HG03521 (cell line): ENCODE measurements around the gene SIRT7.

ENCODE experiments used
- ATAC-seq: cut with Tn5 transposase; IDR thresholded peaks from one replicate; pipeline ENCODE4 v1.9.1; 2021; ENCODE audit warnings: mild to moderate bottlenecking, moderate library complexity; ENCODE audit not compliant: unreplicated experiment

The SIRT7 gene

DNA sequence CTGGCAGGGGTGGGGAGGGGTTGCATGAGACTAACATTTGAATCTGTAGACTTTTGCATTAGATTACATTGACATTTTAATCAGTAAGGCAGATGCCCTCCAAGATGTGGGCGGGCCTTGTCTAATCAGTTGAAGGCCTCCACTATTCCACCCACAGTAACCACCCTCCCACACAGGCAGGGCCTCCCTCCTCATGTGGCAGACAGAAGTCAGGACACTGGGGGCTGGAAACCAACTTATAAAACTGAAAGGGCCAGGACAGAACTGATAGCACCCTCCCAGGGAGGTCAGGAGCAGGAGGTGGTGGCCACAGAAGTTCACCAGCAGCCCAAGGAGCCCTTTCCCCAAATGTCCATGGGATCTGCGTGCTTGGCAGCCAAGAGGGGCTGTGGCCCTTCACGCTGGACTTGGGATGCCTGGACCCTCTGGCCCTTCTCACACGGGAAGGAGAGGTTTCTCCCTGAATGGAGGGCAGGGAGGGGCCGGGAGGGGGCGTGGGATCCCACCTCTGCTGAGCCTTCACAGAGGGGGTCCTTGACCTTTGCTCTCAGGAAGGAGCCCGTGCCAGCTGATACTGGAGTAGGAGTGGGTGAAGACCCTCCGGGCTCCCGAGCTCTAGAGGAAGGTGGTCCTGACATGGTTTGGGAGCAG is 14.5 kb upstream of the SIRT7 start:
- no peak for ATAC-seq

DNA sequence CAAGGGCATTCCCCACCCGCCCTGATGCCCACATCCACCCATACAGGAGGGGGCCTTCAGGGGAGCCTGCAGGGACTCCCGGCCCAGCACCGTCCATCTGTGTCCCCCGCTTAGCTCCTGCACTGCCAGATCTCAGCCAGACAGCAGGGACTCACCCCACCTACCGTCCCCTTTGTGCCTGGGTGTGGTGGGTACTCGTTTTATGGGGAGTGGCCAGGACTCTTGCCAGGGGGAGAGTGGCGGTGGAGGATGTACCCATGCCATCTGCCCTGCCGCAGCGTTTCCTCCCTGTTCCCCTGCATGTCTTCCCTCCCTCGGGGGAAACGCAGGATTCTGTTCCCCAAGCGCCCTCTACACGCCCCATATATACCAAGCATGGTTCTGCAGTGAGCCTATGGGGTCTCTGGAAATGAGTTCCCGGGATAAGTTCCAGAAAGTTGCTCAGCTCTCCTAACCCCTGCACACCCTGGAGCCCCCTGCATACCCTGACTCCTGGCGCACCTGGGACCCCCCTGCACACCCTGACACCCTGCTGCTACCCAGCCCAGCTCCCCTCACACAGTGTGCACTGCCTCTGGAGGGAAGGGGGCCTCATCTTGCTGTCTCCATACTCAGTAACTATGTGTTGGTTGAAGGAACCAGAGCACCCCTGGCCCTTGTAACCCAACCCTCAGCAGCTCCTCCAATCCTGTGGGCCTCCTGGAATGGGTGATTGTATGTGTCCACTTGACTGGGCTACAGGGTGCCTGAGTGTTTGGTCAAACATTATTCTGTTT is 13.8 kb upstream of the SIRT7 start:
- no peak for ATAC-seq

DNA sequence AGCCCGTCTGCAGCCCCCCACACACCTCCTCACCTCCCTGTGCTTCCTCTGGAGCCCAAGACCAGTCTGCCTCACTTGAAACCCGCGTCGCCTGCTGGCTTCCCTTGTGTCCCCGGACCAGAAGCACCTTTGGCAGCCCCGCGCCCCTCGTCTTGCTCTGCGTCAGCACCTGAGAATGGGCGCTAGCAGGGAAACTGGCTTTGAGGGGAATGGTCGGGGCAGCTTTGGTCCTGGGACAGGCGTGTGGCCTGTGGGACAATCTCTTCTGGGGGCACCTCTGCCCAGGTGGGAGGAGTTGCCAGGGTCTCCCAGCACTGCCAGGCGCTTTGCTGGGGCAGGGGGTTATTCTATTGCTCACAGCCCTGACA is 13.2 kb upstream of the SIRT7 start:
- ATAC-seq = no peak

- no peak for ATAC-seq
These were observed 12.5 kb upstream of the SIRT7 start for GRCh38 chr17:81930142-81931125.

GRCh38 chr17:81929253-81930141 is 11.5 kb upstream of the SIRT7 start:
- no peak for ATAC-seq

- ATAC-seq = no peak
These were observed 10.7 kb upstream of the SIRT7 start for GRCh38 chr17:81928544-81929252.

DNA sequence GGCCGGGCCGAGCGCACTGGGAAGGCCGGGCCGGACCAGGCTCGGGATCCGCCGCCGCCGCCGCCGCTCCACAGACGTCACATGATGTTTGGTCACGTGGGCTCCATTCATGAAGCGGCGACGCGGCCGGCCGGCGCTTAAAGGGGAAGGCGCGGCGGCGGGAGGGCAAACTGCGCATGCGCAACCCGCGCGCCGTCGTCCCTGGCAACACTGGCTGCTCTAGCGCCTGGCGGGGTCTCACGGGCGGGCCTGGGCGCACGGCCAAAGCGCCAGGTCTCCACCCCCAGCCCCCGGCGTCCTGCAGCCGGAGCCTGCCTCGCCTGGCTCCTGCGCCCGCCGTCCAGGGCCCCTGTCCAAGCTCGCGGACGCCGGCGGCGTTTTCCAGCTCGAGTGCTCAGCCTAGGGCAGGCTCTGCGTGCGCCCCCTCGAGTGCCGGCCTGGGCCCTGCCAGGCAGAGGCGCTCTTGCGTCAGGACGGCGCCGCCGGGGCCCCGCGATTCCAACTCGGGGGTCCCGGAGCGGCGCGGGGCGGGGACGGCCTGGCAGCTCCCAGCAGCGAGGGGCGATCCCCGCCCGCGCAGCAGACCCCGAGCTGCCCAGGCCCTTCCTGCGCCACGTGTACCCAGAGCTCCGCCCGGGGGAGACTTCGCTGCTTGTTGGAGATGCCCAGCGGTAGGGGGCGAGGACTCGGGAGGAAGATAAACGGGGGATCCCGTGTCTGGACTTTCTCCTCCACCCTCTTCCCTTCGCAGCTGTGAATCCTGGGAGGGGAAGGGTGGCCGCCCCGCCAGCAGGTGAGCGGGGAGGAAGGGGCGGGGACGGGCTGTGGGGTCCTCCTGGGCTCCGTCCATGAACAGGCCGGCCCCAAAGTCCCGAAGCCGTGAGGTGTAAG is 9.9 kb upstream of the SIRT7 start, which contains the start of gene MAFG:
TSS of gene MAFG (minus strand) at position 83 of the 891 bp plus-strand sequence. CDS start 4,550 bp downstream, outside the sequence.
- peak; percentile 65 for ATAC-seq

DNA sequence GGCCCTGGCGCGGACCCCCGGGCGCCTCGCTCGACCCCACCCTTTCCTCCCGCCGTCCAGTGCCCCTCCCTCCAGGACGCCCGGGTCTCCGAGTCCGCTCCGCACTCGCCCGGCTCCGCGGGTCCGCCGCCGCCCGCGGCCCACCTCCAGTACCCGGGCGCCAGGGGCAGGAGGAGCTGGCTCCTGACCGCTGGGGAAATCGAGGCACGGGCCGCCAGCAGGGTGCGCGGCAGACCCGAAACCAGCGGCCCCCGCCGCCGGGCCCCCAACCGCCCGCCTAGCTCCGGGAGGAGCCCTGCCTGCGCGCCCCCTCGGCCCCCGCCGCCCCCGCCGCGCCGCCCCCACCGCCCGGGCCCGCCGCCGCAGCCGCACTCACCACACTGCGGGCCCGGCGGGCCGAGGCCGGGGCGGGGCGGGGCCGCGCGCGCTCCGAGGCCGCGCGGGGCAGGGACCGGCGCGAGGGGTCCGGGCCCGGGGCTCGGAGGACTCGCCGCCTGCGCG is 9.2 kb upstream of the SIRT7 start:
- peak; percentile 7 for ATAC-seq

GRCh38 chr17:81926451-81927151 is 8.6 kb upstream of the SIRT7 start:
- ATAC-seq = peak; percentile 10

DNA sequence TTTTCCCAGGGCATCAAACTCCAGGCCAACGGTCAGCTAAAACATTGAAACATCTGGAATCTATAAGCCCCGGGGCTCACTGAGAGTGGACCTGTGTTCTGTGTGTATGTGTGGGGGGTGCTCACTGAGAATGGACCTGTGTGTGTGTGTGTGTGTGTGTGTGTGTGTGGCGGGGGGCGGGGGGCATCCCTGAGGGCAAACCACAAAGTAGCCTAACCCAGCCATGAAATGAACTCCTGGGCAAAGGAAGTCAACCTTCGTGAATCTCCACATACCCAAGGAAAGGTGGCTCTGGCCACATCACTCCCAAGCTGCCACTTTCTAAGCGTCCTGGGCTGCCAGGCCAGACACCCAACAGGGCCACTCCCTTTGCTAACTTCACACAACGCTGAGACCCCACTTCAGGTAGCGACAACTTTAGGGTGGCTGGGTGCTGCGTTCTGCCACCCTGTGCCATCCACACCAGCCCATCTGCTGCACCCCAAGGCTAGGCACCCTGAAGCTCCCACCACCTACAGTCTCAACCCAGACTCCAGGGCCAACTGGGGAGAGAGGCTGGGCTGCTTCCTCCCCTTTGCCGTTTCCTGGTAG is 8.0 kb upstream of the SIRT7 start:
- no peak for ATAC-seq

DNA sequence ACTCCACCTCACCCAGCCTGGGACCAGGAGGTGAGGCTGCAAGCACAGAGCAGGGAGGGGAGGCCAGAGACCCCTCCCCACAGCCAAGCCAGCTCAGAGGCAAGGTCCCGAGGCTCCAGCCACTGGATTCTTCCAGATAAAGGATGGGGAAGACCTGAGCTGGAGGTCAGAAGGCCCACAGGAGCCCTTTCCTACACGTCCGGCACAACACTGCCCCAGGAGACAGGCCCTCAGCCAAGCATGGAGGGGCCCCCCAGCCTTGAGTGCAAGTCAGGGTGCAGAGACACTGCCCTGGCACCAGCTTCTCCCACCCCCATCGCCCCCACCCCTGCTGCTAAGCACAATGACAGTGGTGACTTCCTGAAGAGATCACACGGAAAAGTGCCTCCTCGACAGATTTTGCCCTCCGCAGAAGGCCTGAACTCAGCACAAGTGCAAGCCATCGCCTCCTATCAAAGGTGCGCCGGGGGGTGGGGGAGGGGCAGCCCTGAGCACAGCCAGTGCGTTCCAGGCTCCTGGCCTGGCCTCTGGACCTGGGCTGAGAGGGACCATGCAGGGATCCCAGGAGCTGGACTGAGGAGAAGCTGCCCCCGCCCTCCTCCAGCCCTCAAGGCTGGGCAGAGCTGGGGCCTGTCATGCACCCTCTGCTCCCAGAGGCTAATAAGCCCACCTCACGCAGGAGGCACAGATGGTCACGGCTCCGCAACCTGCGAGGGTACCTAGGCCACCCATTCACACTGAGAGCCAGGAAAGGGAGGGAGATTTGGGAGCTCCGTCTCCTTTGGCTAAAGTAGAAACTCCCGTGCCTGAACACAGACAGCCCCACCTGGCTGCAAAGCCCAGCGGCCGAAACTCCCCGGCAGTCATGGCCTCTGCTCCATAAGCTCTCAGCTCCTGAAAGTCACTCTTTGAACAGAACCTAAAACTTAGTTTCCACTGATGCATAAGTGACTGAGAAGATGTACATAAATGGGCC is 6.9 kb upstream of the SIRT7 start:
- no peak for ATAC-seq

GRCh38 chr17:81923302-81924260 is 5.6 kb upstream of the SIRT7 start:
- ATAC-seq = no peak

- no peak for ATAC-seq
These were observed 4.8 kb upstream of the SIRT7 start for GRCh38 chr17:81922566-81923301.

DNA sequence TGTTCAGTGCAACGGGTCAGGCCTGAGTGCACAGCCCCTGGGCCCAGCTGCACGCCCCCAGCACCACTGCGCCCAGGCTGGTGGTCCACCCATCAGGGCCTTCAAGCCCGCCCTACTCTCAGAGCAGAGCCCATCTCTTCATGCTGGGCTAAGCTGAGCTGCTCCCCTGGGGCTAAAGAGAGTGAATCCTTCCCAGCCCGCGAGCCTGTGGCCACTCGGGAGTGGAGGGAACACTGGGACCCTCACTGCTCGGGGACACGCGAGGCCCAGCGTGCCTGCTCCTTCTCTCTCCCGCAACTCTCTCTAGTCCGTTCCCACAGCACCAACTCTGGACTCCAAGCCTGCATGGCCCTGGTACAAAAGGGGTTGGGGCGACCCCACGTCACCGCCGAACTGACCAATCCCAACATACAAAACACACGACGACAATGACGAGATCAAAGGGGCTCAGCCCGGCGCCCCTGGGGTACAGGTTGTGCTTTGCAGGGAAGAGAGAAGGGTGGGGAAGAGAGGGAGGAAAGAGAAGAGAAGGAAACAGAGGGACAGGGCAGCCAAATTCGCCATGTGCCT is 4.1 kb upstream of the SIRT7 start:
- ATAC-seq = no peak
